Right atrium auricular region (tissue), 2 donors: Measurements from ENCODE around the gene RAPGEF4. TPM values are rescaled to one million over a fixed set of nuclear protein-coding genes. Genes with fewer than 3 reads are reported as not detected.

Experiments
- DNase-seq: peaks from one replicate; pipeline ENCODE4 v3.0.0-alpha.2; 2019; ENCODE audit warnings: low spot score
- H3K27ac ChIP-seq, 2 donors: fragments of 200-600 bp; sonication (generic); 1 replicate in 1 of 2; 2 replicates in 1 of 2; pipeline ENCODE4 v1.5.1; 2016 to 2019
- H3K27me3 ChIP-seq, 2 donors: fragments of 200-600 bp; sonication (generic); one replicate each; pipeline versions ENCODE4 v1.5.1 to v1.6.0; 2017 to 2019
- H3K36me3 ChIP-seq: fragments of 200-600 bp; sonication (generic); one replicate; pipeline ENCODE4 v1.5.1; 2016
- H3K4me1 ChIP-seq, 2 donors: fragments of 200-600 bp; sonication (generic); one replicate each; pipeline versions ENCODE4 v1.5.1 to v1.6.0; 2017 to 2019
- H3K4me3 ChIP-seq, 2 donors: fragments of 200-600 bp; sonication (generic); 1 replicate in 1 of 2; 2 replicates in 1 of 2; pipeline ENCODE4 v1.5.1; 2017 to 2019; ENCODE audit warnings: mild to moderate bottlenecking in 1 of 2, moderate library complexity in 1 of 2
- H3K9me3 ChIP-seq, 2 donors: fragments of 200-600 bp; sonication (generic); one replicate each; pipeline ENCODE4 v1.5.1; 2019
- total RNA-seq, 2 donors: library from RNA; depleted of rRNA; stranded (reverse); fragments of >200 nt; gene quantifications; one replicate each; pipeline ENCODE4 v1.1.0, GENCODE V29; 2016
- TF ChIP-seq, protein P1 (sequence below), 2 donors: fragments of 200-600 bp; sonication (generic); IDR thresholded peaks; one replicate each; pipeline ENCODE4 v1.5.1; 2019; ENCODE audit warnings: antibody characterized with exemption in 2 of 2

RAPGEF4 gene
- total RNA-seq, 2 donors from 2014 or later: 6.2 to 14.1 TPM

DNA sequence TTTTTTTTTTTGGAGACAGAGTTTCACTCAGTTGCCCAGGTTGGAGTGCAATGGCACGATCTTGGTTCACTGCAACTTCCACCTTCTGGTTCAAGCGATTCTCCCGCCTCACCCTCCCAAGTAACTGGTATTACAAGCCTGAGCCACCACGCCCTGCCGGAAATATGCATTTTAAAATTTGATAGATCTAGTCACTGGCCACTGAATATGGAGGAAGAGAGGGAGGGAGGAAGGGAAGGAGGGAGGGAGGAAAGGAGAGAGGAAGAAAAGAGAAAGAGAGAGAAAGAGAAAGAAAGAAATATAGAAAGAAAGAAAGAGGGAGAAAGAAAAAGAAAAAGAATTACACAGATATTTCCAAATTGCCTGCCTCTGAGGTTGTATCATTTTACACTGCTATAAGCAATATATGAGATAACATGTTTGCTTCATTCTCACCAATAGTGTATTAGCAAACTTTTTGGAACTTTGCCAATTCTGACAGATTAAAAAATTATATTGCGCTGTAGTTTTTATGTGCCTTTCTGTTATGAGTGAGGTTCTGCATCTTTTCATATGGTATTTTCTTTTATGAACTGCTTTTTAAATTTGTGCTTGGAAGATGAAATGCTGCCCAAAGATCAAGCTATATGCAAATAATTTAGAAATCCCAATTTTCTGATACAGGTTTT, 178.8 kb downstream of the RAPGEF4 start:
- no peak for DNase-seq
- no peak overlapping the region for H3K27ac ChIP-seq
- no peaks in the 10 kb centered on the region for H3K4me1 ChIP-seq
- H3K36me3 ChIP-seq: no peaks in the 10 kb centered on the region
- TF ChIP-seq, protein P1, sequence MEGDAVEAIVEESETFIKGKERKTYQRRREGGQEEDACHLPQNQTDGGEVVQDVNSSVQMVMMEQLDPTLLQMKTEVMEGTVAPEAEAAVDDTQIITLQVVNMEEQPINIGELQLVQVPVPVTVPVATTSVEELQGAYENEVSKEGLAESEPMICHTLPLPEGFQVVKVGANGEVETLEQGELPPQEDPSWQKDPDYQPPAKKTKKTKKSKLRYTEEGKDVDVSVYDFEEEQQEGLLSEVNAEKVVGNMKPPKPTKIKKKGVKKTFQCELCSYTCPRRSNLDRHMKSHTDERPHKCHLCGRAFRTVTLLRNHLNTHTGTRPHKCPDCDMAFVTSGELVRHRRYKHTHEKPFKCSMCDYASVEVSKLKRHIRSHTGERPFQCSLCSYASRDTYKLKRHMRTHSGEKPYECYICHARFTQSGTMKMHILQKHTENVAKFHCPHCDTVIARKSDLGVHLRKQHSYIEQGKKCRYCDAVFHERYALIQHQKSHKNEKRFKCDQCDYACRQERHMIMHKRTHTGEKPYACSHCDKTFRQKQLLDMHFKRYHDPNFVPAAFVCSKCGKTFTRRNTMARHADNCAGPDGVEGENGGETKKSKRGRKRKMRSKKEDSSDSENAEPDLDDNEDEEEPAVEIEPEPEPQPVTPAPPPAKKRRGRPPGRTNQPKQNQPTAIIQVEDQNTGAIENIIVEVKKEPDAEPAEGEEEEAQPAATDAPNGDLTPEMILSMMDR (IDR thresholded peaks at IDR 0.05): no peak
- H3K9me3 ChIP-seq: no peaks in the 10 kb centered on the region
- no peak overlapping the region for H3K4me3 ChIP-seq
- H3K27me3 ChIP-seq: no peaks in the 10 kb centered on the region

DNA sequence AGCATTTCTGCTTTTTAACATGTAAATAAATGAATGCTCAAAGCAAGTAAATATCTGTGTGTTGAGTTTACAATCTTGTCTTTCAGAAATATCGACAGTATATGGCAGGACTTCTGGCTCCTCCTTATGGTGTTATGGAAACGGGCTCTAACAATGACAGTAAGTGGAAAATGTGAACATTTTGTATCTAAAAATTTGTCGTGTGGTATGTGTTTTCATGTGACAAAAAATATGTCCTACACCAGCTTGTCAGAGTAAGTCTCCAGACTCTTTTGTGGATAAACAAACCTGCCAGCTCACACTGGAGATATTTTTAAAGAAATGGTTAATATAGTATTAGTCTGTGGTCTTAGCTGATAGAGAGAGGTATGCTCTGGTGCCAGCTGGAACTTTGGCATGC, 182.1 kb downstream of the RAPGEF4 start:
- Histone ChIP-seq H3K27me3 (no peaks in the 10 kb centered on the region), H3K27ac (no peak overlapping the region), H3K4me3 (no peak overlapping the region), H3K9me3 (no peaks in the 10 kb centered on the region), H3K4me1 (no peaks in the 10 kb centered on the region), H3K36me3 (no peaks in the 10 kb centered on the region)
- TF ChIP-seq, protein P1 (IDR thresholded peaks at IDR 0.05): no peak
- no peak for DNase-seq

DNA sequence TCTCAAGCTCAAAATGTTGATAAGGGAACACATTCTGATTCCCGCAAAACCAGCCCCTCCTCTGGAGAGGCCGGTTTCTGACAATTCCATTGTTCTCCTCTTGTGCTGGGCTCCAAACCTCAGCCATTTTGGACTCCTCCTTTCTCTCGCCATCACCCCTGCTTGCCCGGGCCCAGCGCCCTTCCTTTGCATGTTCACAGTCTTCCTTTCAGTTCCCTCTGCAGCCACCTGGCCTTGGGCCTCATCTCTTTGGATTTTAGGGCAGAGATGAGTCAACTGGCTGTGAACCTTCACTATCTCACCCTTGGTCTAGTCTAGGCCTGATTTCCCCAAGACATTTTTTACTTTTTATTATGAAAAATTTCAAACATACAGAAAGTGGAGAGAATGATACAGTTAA, 184.1 kb downstream of the RAPGEF4 start:
- no peak for DNase-seq
- TF ChIP-seq, protein P1 (IDR thresholded peaks at IDR 0.05): no peak

DNA sequence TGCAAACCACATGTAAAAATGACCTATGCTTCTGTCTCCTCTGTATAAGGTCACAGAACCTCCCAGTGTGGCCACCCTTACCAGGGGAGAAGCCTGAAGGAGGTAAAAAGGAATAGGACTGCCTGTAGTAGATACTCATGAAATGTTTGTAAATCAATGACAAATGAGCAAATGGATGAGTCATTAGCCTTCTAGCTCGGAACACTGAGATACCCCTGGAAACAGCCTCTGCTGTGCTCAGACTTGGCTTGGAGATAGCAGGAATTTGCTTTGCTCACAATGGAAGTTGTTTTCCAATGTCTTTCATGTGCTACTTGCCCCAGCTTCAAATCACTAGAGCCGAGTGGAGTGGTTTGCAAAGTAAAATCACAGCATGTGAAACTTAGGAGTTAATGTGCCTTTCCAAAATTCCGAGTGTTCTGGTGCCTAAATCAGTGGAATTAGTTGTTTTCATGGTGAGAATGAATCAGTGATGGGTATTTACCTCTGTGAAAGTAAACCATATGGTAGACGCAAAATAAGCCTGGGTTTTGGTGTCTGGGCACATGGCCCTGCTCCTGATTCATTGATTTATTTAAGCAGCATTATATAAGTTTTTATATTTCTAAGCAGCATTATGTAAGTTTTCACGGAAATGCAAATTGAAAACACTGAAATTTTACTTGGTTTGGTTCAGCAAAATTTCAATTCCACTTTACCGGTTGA, 186.0 kb downstream of the RAPGEF4 start:
- H3K4me1 ChIP-seq: peaks cover 0 to 1% of the 10 kb centered on the region in 2 donors
- H3K36me3 ChIP-seq: no peaks in the 10 kb centered on the region
- no peaks in the 10 kb centered on the region for H3K27me3 ChIP-seq
- TF ChIP-seq, protein P1 (IDR thresholded peaks at IDR 0.05): no peak
- no peak overlapping the region for H3K4me3 ChIP-seq
- H3K27ac ChIP-seq: no peak overlapping the region
- DNase-seq: no peak
- H3K9me3 ChIP-seq: no peaks in the 10 kb centered on the region

More for the DNA sequence above, 184.1 kb downstream of the RAPGEF4 start:
- Histone ChIP-seq H3K9me3 (no peaks in the 10 kb centered on the region), H3K27ac (no peak overlapping the region), H3K36me3 (no peaks in the 10 kb centered on the region), H3K27me3 (no peaks in the 10 kb centered on the region), H3K4me3 (no peak overlapping the region), H3K4me1 (no peaks in the 10 kb centered on the region)

DNA sequence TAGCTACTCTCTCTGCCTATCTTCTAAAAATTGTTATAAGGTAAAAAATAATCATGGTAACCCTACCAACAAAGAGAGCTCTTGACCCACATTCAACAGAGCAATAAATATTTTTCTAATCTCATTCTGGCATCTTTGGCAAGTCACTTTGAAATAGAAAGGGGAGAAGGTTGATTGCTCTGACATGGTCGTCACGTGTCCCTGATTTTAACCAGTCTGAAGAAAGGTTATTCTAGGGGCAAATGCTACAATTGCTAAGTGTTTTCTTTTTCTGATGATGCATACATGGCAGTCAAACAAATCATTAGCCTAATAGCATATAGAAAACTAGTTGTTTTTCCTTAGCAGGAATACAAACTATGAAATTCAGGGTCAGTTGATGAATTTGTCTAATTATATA, 186.7 kb downstream of the RAPGEF4 start:
- TF ChIP-seq, protein P1 (IDR thresholded peaks at IDR 0.05): no peak
- H3K4me3 ChIP-seq: no peak overlapping the region

More for the DNA sequence above, 186.7 kb downstream of the RAPGEF4 start:
- no peaks in the 10 kb centered on the region for H3K27me3 ChIP-seq
- no peaks in the 10 kb centered on the region for H3K9me3 ChIP-seq
- peaks cover 0 to 8% of the 10 kb centered on the region in 2 donors for H3K4me1 ChIP-seq
- DNase-seq: no peak
- no peak overlapping the region for H3K27ac ChIP-seq
- no peaks in the 10 kb centered on the region for H3K36me3 ChIP-seq
